SIG-M5 treated with dmso at 0.1 percent for 504 hours (cell line): ENCODE measurements around the gene CCDC150.
"Not testable (repeated sequence)": the region's sequence is repeated elsewhere in the genome, so short reads cannot be mapped to it uniquely, and the experiment has no call there.

Experiments used
- DNase-seq: peaks from one replicate; lab custom pipeline; 2025; ENCODE audit not compliant: unreplicated experiment; lab: John Stamatoyannopoulos, UW

Gene CCDC150

DNA sequence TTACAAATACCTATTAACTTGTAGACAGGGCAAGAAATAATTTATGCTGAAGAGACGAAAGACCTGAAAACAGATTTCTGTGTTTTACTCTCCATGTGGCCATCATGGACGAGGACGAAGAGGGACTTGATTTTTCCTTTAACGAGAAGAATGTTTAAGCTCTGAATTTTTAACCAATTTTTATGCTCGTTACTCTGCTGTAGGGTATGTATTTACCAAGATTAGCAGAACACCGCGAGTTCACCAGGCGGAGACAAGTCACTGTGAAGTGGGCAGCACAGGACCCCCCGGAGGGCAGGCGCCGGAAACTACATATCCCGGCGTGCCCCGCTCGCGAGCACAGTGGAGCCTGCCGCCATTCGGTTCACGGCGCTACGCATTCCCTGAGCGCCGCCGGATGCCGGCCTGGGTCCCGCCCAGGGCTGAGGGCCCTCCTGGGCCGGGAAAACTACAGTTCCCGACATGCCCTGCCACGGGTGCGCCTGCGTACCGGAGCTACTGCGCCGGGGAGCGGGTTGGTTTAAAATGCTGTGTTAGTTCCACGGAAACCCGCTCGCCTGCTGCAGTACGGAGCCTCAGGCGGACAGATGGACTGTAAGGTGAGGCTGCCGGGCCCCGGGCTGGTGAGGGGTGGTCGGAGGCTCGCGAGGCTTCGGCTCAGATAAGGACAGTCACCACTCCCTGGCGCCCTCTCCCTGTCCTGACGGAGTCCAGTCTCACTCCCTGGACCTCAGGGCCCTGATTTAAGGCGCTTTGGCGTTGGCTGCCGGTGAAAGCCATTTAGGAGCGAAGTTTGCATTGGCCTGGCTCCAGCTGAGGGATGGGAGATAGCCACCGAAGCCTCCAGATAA, at the start of gene CCDC150:
Gene CCDC150, plus strand, starts transcription at position 536 of the 851 bp plus-strand sequence. Its CDS starts 52 bp downstream, at position 588.
- peak; percentile 96 for DNase-seq

DNA sequence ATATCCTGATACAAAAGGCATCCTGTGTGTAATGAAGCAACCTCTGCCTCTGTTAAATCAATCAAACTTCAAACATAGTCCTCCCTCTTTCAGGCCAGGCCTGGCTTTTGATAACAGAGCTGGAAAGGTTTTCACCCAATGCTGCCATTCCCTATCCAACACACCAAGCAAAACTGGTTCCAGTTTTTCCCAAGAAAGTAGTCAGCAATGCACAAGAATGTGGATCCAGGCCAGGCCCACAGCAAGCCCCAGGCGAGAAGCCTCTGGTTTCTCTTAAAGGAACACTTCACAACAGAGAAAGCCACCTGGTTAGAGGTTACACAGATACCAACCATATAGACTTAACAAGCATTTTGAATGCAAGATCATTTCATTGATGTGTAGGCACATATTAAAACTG, 49.2 kb upstream of the CCDC150 start:
- no peak for DNase-seq

DNA sequence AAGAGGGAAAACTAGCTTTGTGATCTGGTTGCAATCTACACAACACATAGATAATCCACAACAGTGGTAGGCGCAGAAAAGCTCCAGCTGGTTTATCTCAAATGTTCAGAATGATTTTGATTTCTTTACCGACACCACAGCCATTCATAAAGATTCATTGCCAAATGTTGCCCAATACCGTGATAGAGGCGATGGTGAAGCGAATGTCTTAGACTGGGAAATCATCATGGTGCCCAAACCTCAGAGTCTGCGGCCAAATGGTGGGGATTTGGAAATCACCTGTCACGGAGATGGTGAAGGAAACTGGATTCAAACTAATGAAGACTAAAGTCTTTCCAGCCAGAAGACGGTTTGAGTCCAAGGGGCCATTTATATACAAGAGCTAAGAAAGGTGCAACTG, 48.5 kb upstream of the CCDC150 start:
- no peak for DNase-seq

DNA sequence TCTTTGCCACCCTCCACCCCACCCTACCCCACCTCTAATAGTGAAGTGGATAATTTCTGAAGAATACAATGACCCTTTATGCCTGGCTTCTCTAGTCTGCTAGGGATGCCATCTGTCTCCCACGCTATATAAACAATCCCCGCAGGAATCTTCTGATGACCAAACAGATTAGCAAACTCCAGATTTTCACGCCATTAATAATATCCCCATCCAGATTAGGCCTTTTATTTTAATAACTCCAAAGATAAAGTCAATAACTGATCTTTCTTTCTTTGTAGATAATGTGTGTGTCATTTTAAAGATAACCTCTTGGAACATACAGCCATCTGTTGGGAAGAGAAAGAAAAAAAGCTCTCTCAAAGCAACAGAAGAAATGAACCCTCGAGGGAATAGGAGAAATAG, 47.9 kb upstream of the CCDC150 start:
- no peak for DNase-seq

DNA sequence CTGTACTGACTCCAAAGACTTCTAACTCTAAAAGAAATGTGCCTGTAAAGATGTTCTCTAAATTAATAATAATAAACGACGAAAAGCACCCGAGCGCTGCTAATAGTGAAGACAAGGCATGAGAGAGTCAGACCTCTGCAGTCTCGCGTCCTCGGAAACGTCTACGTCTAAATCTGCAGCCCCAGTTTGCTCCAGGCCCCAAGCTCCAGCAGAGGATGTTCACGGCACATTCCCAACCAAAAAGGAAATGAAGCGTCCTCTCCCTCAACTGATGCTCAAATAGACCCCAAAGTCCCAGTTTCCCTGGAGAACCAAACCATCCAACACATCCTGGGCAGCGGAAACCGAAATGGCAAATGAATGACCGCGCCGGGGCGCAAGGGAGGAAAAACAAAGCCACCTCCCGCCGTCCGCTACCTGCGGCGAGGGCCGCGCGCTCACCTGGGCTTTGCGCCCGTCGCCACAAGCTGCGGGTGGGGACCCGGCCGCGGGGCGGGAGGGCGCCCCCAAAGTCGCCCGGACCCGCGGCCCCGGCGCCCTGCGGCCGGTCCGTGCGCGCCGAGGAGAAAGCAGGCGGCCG, 47.1 kb upstream of the CCDC150 start:
- DNase-seq, result no peak

DNA sequence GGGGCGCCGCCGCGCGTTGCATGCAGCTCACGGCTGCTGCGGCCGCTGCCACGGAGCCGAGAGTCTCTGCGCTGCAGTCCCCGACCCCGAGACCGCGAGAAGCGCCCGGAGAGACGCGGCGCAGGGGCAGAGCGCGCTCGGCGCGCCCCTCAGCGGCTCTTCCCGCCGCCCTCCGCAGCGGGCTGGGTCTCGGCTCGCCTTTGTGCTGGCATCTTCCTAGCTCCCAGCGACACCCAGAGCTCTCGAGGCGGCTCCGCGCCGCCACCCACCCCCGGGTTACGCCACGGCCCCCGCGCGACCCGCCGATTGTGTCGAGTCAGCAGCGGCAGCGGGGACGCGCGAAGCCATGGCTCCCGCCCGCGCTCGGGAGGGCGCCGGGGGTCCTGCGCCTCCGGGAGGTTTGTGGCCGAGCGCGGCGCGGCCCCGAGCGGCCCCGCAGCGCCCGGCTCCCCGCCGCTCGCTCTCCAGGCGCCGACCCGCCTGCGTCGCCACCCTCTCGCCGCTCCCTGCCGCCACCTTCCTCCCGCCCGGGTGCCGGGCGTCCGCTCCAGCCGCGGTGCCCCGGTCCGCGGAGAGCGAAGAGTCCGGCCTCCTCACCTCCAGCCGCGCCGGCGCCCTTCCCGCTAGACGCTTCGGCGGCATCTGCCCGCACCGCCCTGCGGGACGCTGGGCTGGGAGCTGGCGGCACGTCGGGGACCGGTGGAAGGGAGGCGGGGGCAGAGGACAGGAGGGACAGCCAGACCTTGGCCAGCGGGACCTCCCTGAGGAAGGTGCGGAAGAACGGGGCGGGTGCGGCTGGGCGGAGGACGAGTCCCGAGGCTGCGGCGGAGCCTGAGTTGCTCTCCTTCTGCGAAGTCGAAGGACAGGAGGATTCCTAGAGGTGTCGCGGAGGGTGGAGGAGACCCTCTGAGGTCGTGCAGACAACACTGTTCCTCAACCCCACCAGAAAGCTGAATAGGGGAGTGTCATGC, 46.3 kb upstream of the CCDC150 start, which contains the start of gene HECW2:
Gene HECW2, minus strand, starts transcription at position 644 of the 971 bp plus-strand sequence.
- peak; percentile 32 for DNase-seq

DNA sequence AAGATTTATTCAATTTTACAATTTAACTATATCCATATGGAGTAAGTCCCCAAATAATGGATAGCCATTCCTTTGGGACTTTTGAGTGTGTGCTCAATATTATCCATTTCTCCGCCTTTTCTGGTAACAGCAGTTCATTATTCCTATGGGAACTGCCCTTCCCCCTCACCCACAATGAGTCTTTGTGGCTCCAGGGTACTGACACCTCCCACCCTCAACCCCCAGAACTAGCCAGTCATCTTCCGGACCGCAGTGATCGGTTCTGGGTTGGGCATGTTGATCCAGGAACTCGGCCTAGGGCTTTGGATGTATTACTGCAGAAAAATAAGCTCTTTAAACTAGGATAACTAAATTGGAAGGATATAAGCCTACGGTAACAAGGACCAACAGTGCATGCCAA, 45.4 kb upstream of the CCDC150 start:
- DNase-seq, result no peak

DNA sequence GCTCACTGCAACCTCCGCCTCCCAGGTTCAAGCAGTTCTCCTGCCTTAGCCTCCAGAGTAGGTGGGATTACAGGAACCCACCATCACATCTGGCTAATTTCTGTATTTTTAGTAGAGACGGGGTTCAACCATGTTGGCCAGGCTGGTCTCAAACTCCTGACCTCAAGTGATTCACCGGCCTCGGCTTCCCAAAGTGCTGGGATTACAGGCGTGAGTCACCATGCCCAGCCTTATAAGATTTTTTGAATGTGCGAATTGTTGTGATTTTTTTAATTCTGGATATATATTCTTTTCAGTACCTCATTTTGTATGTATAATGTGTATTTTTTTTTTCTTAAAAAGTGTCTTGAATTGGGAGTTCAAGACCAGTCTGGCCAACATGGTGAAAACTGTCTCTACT, 42.0 kb upstream of the CCDC150 start:
- DNase-seq, result no peak

DNA sequence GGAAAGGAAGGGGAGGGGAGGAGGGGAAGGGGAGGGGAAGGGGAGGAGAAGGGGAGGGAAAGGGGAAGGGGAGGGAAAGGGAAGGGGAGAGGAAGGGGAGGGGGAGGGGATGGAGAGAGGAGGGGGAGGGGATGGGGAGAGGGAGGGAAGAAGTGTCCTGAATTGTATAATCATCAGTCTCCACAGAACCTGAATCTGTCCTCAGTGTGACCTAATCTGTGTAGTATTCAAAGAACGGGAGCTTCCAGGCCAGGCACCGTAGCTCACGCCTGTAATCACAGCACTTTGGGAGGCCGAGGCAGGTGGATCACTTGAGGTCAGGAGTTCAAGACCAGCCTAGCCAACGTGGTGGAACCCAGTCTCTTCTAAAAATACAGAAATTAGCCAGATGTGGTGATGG, 41.1 kb upstream of the CCDC150 start:
- no peak for DNase-seq

DNA sequence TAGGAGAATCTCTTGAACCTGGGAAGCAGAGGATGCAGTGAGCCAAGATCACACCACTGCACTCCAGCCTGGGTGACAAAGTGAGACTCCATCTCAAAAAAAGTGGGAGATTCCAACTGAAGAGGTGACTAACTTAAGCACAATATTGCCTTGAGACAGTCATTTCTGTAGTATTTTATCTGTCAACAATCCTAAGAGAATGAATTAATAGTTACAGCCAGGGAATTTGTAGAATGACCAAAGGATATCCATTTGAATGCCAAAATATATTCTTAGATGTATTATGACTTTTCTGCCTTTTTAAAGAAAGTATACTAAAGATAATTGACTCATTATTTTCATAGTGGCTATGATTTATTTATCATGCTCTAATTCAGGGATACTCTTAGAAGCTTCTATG, 40.7 kb upstream of the CCDC150 start:
- DNase-seq, result no peak

DNA sequence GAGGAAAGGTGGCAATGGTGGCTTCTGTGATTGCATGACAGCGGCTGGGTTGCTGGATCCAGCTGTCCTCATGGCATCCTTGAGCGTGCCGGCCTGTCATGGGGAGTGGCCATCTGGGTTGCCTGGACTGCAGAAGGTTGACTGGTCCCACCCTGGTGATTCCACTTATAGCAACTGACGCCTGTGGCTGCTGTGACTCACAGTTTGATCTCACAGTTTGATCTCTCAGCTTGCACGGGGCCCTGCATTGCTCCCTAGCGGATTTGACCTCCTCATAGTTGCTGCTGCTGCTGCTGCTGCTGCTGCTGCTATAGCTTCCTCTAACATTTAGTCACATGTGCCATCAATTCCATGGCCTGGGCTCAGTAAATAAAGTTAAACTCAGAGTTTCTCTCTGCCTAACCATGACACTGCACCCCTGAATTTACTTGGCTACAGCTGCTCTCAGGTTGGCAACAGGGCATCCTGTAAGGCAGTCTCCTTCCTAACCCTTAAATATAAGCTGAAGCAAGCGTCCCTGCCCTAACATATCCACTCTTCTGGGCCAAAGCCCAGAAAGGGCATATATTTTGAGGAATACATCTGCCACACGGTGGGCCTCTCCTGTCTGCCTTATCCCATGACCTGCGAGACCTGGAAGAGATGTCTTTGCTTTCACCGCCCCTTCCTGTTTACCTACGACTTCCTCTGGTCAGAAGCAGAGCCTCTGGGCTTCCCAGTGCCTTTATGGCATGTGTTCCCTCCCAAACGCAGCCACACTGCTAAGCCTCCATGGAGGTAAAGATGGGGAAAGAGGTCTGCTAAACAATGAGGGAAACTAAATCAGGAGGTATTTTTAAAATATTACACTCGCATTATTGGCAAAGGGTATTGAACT, 37.8 kb upstream of the CCDC150 start:
- DNase-seq, result peak; percentile 57

DNA sequence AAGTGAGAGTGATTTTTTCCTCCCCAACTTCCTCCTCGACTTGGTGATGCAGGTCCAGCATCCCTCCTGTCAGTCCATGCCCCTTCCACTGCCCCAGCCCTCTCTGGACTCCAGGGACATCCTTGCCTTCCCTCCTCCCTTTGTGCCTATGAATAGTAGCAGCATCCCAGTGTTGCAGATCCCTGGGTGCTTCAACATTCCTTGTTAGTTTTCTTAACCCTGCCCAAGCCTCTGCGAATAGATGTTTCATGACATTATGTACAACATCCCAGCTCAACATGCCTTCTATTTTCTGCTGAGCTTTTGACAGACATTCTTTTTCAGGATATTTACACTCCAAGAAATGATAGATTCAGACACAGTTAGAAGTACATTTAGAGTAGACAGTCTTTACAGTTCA, 35.3 kb upstream of the CCDC150 start:
- DNase-seq, result no peak

DNA sequence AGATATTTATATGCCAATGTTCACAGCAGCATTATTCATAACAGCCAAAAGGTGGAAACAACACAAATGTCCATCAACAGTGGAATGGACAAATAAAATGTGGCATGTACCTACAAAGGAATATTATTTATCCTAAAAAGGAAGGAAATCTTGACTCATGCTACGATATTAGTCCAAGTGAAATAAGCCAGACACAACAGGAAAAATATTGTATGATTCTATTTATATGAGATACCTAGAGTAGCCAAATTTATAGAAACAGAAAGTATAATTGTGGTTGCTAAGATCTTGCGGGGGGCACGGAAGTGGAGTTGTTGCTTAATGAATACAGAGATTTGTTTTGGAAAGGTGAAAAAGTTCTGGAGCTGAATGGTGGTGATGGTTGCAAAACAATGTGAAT, 33.0 kb upstream of the CCDC150 start:
- DNase-seq, result no peak

DNA sequence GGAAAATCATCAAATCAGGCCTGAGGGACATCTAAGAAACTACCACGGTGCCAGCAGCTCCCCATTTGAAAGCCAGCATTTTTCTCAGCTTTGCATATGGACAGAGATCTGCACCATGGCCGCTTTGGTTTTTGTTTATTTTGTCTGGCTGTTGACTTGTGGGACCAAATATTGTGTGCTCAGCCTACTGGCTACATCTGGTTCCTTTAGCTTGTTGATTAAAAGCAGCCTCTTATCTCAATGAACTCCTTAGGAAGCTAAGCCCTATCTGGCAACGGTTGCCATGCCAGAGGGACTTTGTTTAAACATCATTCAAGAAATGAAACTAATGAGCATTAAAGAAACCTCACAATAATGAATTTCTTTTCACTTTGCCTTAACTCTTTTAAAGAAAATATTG, 32.4 kb upstream of the CCDC150 start:
- DNase-seq, result no peak

DNA sequence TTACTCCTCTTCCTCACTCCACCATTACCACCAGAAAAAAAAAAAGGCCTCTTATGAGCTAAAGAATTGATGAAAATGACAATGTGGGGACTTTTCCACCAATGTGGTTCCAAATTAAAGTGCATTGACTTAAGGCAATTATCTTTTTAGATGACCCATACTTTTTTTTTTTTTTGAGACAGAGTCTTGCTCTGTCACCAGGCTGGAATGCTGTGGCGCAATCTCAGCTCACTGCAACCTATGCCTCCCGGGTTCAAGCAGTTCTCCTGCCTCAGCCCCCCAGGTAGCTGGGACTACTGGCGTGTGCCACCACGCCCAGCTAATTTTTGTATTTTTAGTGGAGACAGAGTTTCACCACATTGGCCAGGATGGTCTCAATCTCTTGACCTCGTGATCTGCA, 31.6 kb upstream of the CCDC150 start:
- DNase-seq, result not testable (repeated sequence)

DNA sequence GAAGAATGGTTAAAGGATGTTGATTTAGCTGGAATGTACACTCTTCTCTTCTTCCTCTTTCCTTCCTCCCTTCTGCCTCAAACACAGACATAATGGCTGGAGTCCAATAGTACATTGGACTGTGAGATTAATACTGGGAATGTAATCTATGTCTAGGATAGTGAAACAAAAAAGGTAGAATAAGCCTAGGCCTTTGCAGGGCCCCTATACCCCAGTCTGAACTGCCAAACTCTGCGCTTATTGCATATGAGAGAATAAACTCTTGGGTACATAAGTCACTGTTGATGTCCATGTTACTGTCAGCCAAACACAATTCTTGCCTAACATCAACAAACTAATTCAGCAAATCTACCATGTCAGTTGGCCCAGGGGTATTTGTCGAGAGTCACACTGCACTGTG, 29.7 kb upstream of the CCDC150 start:
- DNase-seq, result no peak

DNA sequence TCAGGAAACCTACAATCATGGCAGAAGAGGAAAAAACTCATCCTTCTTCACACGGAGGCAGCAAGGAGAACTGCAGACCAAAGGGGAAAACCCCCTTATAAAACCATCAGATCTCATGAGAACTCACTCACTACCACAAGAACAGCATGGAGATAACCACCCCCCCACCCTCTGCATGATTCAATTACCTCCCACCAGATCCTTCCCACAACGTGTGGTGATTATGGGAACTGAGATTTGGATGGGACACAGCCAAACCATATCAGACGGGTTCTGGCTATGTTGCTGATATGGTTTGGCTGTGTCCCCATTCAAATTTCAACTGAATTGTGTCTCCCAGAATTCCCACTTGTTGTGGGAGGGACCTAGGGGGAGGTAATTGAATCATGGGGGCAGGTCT, 28.7 kb upstream of the CCDC150 start:
- no peak for DNase-seq

DNA sequence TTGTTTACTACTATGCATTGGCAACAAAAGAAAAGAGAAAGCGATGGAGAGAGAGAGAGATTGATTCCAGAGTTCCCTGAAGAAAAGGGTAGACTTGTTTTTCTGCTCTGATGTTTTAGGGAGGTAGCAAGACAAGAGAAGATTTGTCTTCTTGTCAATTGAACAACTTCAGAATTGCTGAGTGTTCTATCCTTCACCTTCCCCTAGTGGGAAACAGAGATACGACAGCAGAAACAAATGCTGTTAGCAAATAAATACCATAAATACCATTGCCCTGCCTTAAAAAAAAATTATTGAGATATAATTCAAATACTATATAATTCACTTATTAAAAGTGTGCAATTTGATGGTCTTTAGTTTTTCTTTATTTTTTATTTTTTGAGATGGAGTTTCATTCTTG, 26.2 kb upstream of the CCDC150 start:
- DNase-seq, result no peak

DNA sequence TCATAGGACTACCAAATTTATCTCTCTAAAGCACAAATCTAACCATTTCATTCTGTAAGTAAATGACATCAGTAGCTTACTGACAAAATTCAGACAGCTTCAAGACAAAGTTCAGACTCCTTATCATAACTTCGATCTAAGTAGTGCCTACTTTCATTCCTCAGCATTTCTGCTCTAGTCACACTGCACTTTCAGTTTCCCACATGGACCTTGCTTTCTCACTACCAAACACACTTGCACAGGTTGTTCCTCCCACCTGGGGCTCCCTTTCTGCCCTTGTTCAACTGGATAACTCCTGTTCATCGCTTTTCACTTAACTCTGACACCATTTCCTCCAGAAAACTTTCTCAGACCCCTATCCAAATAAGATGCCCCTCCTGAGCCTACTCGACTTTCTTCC, 22.1 kb upstream of the CCDC150 start:
- DNase-seq, result no peak

DNA sequence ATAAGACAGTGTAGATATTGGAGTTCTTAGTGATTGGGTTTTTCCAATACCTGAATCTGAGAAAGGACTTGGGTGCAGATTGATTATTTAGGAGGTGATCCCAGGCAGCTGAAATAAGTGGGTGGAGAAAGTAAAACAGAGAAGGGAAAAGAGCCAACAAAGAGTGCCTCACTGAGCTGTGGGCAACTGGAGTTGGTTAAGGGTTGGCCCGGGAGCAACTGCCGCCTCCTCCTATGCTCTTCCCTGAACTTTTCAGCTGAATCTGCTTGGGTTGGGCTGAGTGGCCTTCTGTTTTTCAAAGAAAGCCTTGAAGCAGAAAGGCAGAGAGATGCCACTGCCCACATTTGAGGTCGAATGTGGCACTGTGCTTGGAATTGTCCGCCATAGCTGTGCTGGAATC, 20.9 kb upstream of the CCDC150 start:
- no peak for DNase-seq

DNA sequence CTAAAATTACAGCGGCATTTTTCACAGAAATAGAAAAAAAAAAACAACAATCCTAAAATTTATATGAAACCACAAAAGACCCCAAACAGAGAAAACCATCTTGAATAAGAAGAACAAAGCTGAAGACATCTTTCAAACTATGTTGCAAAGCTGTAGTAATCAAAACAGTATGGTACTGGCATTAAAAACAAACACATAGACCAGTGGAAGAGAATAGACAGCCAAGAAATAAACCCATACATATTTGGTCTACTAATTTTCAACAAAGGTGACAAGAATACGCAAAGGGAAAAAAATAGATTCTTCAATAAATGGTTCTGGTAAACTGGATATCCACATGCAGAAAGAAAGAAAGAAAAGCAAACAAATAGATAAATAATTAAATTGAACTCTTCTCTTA, 9.0 kb upstream of the CCDC150 start:
- DNase-seq, result no peak
